ENCODE data around the gene HEMK1.

DNA sequence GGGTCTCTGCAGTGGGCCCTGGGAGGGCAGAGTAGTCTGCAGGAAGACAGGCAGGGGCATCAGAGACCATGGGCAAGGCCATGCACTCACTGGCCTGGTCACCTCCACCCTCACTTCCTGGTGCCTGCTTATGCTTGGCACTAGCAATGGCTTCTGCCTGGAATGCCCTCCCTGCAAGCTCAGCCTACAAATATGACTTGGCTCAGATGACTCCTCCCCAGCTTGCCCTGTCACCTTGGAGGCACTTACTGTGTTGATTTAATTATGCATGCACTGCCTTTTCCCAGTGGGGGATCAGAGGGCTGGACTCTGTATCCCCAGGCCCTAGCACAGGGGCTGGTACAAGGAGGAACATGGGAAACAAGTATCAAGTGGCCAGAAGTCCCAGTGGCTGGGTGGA lies 9.6 kb upstream of the HEMK1 start:
- TF ChIP-seq, protein P1, sequence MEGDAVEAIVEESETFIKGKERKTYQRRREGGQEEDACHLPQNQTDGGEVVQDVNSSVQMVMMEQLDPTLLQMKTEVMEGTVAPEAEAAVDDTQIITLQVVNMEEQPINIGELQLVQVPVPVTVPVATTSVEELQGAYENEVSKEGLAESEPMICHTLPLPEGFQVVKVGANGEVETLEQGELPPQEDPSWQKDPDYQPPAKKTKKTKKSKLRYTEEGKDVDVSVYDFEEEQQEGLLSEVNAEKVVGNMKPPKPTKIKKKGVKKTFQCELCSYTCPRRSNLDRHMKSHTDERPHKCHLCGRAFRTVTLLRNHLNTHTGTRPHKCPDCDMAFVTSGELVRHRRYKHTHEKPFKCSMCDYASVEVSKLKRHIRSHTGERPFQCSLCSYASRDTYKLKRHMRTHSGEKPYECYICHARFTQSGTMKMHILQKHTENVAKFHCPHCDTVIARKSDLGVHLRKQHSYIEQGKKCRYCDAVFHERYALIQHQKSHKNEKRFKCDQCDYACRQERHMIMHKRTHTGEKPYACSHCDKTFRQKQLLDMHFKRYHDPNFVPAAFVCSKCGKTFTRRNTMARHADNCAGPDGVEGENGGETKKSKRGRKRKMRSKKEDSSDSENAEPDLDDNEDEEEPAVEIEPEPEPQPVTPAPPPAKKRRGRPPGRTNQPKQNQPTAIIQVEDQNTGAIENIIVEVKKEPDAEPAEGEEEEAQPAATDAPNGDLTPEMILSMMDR (IDR thresholded peaks at IDR 0.05) = no peak
- no peak for TF ChIP-seq POLR2A (IDR thresholded peaks at IDR 0.05)
- TF ChIP-seq EP300 (IDR thresholded peaks at IDR 0.05) = no peak
